NCI-H510A treated with DMSO at 0.1 percent for 48 hours (cell line): ENCODE results near the gene LRP11.
"Not testable (repeated sequence)": the region's sequence is repeated elsewhere in the genome, so short reads cannot be mapped to it uniquely, and the experiment has no call there.

Experiments used
- DNase-seq: peaks from one replicate; lab custom pipeline; 2025; lab: John Stamatoyannopoulos, UW

LRP11 gene

DNA sequence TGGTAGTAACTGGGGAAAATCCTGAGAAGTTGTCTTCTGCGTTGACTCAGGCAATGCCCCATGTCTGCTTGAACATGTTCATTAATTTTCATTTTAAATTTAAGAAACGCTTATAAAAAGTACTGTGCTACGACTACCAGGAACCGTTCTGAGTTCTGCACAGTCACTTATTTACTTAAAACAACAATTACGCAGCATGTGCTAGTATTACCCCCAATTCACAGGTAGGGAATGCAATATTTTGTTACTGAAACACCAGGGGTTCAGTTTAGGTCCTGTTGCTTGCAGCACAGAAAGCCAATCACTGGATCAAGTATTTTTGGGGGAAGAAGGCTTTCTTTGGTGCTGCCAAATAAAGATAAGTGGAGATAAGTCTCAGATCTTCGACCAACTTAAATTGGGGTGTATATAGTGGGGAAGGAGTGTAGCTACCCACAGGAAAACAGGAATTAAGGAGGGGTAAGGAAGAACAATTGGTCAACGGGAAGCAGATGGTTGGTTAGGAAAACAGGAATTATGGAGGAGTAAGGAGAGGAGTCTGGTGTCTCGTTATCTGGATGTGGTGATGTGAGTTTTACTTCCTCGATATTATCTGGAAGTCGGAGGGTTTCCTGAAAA is 5.2 kb upstream of the LRP11 start:
- DNase-seq: no peak

DNA sequence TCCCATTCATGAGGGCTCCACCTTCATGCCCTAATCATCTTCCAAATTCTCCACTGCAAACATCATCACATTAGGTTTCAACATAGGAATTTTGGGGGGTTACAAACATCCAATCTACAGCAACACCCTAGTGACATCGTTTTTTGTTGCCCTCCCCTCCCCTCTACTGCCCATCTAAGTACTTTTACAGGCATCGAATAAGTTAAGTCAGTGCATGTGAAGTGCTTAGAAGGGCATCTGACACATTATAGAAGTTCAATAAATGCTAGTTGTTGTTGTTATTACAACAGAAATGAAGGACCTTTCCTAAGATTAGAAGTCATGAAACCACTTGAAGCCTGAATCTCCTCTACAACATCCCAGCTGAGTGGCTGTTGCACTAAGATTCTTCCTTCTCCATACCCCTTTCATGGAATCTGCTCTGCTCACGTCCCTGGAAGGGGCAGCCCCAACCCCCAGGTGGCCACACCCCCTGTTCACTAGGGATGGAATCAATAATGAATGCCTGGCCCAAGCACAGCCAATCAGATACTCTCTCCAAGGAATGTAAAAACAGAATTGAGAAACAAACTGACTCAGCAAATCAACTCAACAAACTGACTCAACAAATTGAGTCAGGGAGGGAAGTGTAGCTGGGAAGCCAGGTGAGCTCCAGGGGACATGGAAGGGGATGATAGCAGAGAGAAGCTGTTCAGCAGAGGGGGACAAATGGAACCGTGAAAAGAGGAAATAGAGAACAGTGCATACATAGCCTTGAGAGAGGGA is 3.9 kb upstream of the LRP11 start:
- DNase-seq: peak; percentile 8

DNA sequence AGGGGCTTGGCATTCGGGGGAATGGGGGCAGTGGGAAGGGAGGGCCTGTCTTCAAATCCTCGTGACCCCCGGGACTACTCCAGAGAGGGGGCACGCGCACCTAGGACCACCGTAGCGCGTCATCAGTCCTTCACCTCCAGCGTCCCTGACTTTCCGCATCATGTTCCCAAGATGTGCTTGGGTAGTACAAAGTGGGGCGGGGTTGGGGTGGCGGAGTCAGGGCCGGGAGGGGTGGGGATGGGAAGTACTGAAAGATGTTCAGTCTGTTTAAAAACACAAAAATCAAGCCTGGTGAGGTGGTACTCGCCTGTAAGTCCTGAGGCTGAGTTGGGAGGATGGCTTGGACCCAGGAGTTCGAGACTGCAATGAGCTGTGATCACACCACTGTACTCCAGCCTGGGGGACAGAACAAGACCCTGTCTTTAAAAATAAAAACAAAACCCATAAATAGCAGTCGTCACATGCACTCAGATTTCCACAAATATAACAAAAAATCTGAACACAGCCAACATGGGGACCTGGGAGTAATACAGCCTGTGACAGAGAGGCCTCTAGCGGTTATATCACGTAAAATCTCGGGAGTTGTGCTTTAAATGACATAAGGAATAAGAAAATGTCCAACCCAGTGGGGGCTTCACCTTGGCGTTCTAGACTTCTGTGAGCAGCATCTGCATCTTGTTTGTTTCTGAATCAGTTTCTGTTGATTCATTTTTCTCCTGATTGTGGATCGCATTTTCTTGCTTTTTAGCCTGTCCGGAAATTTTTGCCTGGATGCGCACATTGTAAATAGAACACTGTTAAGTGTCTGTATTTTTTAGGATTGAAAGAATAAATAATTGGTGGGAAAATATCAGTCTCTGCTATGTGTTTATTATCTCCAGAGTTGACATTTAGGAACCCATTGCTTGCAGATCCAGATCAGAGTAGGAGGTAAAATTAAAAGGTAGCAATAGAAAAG is 698 bp upstream of the LRP11 start:
- DNase-seq: peak; percentile 51

DNA sequence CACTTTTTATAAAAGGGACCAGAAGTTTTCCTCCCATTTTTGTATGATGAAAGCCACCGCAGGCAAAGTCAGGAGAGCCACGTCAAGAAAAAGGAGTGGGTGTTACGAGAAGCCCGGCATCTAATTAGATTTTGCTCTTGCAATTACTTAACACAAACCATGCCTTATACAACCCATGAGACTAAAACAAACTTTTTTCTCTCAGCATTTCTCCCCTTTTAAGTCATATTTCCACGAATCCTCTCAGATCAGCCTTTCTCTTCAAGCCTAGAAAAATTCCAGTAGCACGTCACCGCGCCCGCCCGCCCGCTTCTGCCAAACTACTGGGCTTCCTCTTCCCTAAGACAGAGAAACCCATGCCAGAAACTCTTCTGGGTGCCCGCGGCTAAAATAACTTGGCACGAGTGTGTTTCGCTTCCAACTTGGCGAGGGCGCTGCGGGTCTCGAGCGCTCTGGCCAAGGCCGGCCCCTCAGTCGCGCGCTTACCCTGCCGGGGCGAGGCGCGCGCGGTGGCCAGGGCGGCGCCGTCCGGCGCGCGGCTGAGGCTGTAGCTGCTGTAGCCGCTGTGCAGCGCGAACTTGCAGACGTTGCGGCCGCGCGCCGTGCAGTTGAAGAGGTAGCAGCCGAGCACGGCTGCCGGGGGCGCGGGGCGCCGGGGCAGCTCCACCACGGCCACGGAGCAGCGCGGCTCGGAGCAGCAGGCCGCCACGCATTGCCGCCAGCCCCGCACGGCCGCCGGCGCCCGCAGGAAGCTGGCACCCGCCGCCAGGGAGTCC is 1.0 kb downstream of the LRP11 start:
- DNase-seq: peak; percentile 35

DNA sequence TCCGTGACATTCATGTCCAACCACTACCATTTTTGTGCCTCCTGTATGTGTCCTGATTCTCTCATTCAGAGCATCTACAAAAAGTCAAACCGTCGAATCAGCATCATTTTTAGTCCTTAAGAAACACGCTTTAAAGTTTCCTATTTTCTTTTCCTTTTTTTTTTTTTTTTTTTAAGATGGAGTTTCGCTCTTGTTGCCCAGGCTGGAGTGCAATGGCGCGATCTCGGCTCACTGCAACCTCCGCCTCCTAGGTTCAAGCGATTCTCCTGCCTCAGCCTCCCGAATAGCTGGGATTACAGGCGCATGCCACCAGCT is 1.8 kb downstream of the LRP11 start:
- not testable (repeated sequence) for DNase-seq

DNA sequence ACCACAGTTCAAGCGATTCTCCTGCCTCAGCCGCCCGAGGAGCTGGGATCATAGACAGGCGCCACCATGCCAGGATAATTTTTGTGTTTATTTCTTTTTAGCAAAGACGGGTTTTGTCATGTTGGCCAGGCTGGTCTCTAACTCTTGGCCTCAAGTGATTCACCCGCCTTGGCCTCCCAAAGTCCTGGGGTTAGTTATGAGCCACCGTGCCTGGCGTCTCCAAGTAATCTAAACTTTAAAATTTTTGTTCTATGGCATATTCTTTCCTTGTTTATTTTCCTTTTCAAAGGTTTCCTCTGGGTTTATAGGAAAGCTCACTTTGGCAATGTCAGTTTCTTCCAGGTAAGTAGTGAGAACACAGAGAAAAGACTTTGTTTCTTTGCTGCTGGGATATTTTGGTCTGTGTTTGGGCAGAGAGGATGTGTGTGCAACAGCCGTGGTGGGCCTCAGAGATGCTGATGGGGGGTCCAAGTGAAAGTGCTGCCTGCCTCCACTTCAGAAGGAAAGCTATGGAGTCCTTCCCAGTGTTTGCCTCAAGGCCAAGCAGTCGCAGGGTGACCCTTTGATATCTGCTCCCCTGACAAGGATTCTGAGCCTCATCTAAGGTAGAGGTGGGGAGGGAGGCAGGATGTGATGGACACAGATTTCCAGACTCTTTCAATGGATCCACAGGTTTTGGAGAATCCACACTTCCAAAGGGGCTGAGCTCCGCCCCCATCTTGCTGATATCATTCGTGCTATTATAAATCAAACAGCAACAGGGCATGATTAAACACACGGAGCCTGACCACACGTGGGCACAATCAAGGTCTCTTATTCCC is 2.3 kb downstream of the LRP11 start:
- no peak for DNase-seq

DNA sequence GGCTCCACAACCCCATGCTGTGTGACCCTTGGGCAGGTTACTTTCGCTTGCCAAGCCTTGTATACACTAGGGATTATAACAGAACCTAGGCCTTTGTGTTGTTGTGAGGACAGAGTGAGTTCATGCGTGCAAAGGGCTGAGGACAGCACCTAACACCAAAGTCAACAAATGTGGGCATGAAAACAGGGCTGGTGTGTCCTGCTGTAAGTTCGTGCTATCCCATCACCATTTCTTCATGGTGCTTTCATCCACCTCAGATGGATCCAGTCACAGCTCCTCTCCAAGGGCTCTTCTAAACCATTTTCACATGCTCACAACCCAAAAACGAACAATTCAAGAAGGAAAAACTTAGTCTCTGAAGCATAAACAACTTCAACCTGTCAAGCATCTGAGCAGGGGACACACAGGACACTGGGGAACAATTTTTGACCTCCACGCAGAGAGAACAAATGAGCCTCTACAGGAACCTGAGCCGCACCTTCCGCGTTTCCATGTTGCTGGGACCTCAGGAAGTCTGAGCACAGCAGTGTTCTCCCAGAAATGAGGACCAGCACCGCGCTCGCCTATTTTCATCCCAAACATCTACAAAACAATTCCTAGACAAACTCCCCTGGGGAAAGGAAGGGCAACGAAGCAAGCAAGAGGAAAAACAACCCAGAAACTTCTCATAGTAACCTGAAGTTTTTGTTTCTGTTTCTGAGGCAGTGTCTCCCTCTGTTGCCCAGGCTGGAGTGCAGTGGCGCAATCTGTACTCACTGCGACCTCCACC is 3.1 kb downstream of the LRP11 start:
- DNase-seq: peak; percentile 18

DNA sequence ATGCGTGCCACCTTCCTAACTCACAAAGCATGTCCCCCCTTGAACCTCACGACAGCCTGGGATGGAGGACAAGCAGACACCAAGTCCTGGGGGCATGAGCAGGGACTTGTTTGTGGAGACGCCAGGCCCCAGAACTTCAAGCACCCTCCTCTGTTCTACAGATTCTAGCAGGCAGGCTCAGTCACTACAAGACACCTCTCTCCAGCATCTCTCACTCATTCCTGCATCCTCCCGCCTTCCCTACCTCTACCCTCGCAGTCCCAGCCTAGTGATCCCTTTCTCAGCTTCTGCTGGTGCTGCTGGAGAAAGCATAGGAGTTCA is 3.7 kb downstream of the LRP11 start:
- DNase-seq: no peak

DNA sequence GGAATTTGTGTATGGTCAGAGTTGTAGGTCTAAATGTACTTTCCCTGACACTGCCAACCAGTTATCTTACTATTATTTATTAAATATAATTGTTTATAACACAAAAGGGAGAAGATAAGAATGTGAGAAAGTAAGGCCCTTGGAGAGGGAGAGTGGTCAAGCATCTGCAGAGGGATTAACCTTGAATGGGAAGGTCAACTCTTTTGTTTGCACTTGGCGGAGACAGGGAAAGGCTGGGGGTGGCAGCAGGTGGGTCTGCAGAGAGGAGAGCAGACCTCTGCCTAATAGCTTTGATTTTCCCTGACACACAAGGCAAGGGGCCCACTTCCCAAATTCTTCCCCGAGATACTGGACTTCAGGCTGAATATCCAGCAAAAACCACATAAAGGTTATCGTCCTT is 4.2 kb downstream of the LRP11 start:
- no peak for DNase-seq

DNA sequence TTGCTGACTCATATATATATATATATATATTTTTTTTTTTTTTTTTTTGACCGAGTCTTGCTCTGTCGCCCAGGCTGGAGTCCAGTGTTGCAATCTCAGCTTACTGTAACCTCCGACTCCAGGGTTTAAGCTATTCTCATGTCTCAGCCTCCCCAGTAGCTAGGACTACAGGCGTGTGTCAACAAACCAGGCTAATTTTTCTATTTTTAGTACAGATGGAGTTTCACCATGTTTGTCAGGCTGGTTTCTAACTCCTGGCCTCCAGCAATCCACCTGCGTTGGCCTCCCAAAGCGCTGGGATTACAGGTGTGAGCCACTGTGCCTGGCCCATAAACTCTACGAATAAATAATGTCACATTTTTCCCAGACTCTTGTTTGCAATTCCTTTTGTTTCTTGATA is 4.8 kb downstream of the LRP11 start:
- no peak for DNase-seq

DNA sequence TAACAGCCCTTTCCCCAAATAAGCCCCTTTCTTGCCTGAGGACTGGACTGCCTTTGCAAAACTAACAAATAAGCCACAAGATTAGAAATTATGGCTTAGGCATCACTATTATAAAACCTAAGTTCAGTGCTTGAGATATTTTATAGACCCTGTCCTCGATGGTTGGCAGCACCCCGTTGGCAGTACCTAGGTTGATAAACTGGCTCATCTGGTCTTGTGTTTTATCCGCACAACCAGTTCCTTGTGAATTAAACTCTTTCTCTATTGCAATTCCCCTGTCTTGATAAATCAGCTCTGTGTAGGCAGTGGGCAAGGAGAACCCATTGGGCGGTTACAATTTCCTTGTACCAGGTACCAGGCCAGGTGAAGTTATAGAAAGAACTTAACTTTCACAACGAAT is 6.6 kb downstream of the LRP11 start:
- no peak for DNase-seq

DNA sequence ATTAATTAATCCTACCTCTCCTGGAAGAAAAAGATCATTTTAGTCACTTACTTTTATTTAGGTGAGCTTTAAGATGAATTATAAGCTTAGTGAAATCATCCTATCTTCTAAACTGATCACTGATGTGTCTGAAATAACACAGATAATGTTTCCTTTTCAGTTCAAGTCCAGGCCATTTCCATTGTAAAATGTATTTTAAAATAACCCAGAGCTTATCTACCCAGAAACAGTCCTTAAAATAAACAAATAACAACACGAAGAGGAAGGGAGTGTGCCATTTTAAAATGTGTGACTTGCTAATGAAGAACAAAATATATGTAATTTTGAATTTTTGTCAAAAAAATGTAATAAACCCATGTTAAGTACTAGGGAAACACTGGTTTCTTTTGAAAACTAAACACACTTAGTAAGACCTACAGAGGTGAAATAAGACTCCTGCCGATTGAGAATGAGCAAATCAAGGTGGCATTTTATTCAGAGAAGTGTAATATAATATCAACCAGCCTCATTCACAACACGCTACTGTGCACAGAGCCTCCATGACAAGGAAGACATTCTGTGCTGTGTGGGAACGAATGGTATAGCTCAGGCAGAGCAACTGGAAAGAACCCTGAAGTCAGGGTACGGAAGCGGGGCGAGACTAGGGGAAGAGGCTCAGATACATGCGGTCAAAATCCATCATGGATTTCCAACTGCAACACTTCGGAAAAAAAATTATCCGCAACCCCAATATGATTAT is 7.7 kb downstream of the LRP11 start:
- DNase-seq: no peak

DNA sequence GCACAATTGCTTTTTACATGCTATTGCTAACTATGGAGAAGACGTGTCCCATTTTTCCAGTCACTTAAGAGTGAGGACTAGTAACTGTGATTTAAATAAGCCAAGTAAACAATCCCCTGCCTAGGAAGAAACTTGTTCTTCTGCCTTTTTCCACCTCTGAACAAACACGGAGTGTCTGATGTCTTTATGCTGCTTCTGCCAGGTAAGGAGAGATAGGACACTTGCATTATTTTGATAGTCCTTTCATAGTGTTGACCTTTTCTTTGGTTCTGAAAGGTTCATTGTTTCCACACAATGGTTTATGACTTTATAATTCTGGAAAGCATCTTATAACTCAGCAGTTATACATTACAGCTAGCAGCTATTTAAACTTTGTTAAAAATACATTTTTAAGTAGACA is 8.4 kb downstream of the LRP11 start:
- peak; percentile 25 for DNase-seq

DNA sequence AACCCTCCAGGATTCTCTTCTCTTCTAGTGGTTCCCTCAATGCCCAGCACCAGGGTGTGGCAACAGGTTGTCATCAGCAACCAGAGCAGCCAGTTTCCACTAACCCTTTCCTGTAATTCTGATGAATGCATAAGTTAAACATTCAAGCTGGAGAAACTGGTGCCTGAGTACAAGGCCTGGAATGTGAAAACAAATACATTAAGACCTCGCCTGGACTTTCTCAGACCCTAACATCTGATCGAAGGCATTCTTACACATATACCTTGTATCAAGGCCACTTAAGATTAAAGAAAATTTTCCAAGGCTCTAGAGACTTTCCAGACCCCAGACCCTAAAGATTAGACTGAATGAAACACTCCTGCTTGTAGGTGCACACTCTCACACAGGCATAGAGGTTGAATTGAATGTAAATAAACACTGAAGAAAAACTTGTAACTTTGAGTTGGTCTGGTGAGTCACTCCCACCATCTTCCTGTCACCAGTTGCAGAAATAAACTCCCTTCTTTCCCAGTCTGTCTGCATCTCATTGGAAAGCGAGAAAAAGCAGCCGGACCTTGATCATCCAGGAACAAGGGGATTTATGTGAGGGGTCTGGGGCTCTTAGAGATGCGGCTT is 9.0 kb downstream of the LRP11 start:
- no peak for DNase-seq

DNA sequence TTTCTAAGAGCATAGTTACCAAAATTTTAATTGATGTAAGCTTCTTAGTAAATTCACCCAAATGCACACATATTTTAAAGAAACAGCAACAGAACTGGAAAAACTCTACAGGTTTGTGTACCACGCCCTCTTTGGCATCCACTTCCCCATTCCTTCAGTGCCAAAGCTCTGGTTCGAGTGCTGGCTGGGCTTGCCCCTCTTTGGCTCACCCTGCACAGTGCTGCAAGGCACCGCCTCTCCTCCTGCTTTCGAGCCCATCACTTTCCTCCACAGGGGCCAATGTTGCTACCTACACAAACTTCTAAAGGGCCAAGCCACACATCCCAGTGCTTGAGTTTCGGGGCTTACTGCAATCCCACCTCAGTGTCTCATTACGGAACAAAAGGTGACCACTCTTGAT is 9.6 kb downstream of the LRP11 start:
- DNase-seq: no peak

DNA sequence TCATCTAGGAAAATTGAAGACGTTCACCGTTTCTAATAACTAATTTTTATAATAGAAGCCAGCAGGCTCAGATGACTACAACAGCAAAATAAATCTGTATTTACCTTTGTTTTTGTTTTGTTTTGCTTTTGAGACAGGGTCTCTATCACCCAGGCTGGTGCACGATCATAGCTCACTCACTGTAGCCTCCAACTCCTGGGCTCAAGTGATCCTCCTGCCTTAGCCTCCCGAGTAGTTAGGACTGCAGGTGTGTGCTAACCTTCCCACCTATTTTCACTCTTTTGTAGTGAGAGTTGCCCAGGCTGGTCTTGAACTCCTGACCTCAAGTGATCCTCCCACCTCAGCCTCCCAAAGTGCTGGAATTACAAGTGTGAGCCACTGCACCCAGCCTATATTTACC is 10.1 kb downstream of the LRP11 start:
- not testable (repeated sequence) for DNase-seq

DNA sequence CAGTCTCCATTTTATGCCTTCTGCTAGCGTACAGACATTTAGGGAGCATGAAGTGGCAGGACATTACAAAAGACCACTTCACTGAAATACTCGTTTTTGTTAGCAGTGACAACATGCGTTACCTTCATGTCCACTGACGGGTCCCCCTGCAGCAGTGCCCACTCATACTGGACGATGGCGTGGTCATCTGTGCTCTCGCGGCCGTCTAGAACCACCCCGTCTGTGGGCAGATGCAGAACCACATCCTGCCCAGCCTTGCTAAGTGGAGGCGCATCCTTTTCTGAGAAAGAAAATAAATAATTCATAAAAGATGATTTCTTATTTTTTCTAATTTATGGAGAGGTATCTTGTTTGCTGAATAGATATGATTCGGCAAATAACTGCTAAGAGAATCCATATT is 11.3 kb downstream of the LRP11 start:
- DNase-seq: no peak

DNA sequence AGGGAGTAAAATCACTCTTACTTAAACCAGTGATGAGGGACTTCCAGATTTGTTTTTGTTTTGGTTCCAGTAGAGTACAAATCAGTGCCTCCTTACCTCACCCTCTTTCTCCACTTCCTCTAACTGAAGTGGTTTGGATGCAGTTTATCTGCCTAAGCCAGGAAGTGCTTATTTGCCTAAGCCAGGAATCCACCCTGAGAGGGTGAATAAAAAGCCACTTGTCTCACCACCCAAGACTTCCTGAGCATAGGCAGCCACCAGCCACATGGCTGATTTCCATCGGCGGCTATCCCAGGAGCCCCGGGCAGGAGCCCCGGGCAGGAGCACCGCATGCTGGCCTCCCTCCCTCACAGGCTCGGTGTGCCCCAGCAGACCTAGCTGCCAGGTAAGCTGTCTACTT is 12.0 kb downstream of the LRP11 start:
- DNase-seq: peak; percentile 53

DNA sequence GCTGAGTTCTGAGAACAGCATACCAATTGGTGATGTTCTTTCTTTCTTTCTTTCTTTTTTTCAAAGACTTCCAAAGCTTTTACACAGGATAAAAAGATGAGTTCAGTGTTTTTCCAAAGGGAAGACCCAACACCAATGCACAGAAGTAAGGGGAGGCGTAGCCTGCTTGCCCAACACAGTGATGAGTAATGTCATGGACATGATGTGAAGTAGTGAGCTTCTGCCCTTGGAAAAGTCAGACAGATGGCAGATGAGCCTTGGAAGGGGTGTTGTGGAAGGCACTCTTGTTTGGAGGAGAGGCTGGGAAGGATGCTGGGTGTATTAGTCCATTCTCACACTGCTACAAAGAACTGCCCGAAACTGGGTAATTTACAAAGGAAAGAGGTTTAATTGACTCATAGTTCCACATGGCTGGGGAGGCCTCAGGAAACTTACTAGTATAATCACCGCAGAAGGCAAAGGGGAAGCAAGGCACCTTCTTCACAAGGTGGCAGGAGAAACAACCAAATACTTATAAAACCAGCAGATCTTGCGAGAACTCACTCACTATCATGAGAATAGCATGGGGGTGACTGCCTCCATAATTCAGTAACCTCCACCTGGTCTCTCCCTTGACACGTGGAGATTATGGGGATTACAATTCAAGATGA is 12.6 kb downstream of the LRP11 start:
- DNase-seq: no peak
